Activated CD4-positive, CD25-positive, alpha-beta regulatory T cell treated with anti-CD3 and anti-CD28 coated beads, Interleukin-2, amount 50 U/mL, for 16 hours (primary cell): ENCODE results near the gene KRTAP23-1.

Experiments
- DNase-seq: peaks from one replicate; pipeline ENCODE4 v3.0.0-alpha.2; 2020; ENCODE audit warnings: low read depth, low spot score

KRTAP23-1 gene

GRCh38 chr21:30306884-30307283 is 41.5 kb downstream of the KRTAP23-1 start:
- DNase-seq: no peak

GRCh38 chr21:30305136-30305535 is 43.3 kb downstream of the KRTAP23-1 start:
- DNase-seq: no peak
